NCI-H69 (cell line): ENCODE results near the gene MVB12B.

Experiments used
- DNase-seq: peaks from one replicate; lab custom pipeline; 2025; lab: John Stamatoyannopoulos, UW

The MVB12B gene

GRCh38 chr9:126494746-126495145 is 168.1 kb downstream of the MVB12B start:
- no peak for DNase-seq

- no peak for DNase-seq
Observed at GRCh38 chr9:126495411-126496180, 169.0 kb downstream of the MVB12B start.

- DNase-seq, result no peak
Observed at GRCh38 chr9:126496181-126496576, 169.6 kb downstream of the MVB12B start.

- DNase-seq, result no peak
Observed at GRCh38 chr9:126496781-126497659, 170.4 kb downstream of the MVB12B start.

- no peak for DNase-seq
Observed at GRCh38 chr9:126497660-126498275, 171.1 kb downstream of the MVB12B start.

- DNase-seq, result no peak
Observed at GRCh38 chr9:126498331-126498730, 171.7 kb downstream of the MVB12B start.

GRCh38 chr9:126499005-126499910 is 172.6 kb downstream of the MVB12B start:
- peak; percentile 82 for DNase-seq

- DNase-seq, result peak; percentile 63
Observed at GRCh38 chr9:126499911-126500599, 173.4 kb downstream of the MVB12B start.

- DNase-seq, result peak; percentile 87
Observed at GRCh38 chr9:126500600-126501382, 174.2 kb downstream of the MVB12B start.

GRCh38 chr9:126501383-126502331 is 175.0 kb downstream of the MVB12B start:
- no peak for DNase-seq

- no peak for DNase-seq
Observed at GRCh38 chr9:126502417-126503332, 176.0 kb downstream of the MVB12B start.

GRCh38 chr9:126503333-126504085 is 176.9 kb downstream of the MVB12B start:
- no peak for DNase-seq

- DNase-seq, result no peak
Observed at GRCh38 chr9:126504086-126504976, 177.7 kb downstream of the MVB12B start.

- no peak for DNase-seq
Observed at GRCh38 chr9:126504977-126505455, 178.4 kb downstream of the MVB12B start.

- no peak for DNase-seq
Observed at GRCh38 chr9:126505697-126506346, 179.2 kb downstream of the MVB12B start.
